GOT3 (cell line): ENCODE measurements around the gene POMGNT1.

Experiments used
- DNase-seq: peaks from one replicate; lab custom pipeline; 2025; ENCODE audit warnings: mixed read lengths; lab: John Stamatoyannopoulos, UW

Gene POMGNT1

GRCh38 chr1:46210561-46210960 is 12.3 kb upstream of the POMGNT1 start:
- DNase-seq, result no peak

GRCh38 chr1:46206399-46206798 is 8.2 kb upstream of the POMGNT1 start:
- DNase-seq, result no peak

- DNase-seq, result no peak
These were observed 7.6 kb upstream of the POMGNT1 start for GRCh38 chr1:46205791-46206190.

GRCh38 chr1:46205141-46205540 is 6.9 kb upstream of the POMGNT1 start:
- DNase-seq, result no peak

- no peak for DNase-seq
These were observed 6.1 kb upstream of the POMGNT1 start for GRCh38 chr1:46204406-46204742.

- no peak for DNase-seq
These were observed 5.6 kb upstream of the POMGNT1 start for GRCh38 chr1:46203738-46204405.

GRCh38 chr1:46199233-46199749 is 1.1 kb upstream of the POMGNT1 start:
- DNase-seq, result no peak

DNA sequence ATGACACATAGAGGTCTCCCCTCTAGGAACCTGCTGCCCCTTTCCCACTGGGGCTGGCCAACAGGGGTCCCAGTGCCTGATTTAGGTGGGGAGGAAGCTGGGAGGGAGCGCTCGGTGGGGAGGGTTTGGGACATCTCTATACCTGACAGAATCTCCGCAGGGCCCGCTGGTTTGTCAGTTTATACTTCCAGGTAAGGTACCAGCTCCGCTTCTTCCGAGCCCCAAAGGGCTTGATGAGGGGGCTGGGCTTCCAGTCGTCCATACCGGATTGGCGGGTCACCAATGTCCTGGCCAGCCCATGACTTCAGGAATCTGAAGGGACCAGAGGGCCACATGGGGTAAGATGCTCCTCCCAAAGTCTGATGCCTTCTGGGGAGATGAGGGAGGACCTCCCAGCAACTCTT is 672 bp downstream of the POMGNT1 start:
- no peak for DNase-seq

DNA sequence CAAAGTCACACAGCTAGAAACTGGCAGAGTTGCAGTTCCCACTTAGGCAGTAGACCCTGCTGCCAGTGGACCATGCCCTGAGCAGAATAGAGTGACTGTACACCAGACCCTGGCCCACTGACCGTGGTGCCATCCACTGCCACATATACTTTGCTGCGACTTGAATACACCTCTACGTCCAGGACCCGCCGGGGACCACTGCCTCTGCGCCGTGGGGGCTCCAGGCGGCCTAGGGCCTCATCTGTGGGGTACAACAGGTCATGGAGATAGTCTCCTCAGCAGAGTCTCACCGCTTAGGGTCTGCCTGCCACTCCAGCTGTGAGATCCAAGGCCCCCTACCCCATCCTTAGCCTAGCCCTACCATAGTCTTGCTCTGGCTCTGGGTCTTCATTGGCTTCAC is 1.6 kb downstream of the POMGNT1 start:
- no peak for DNase-seq

DNA sequence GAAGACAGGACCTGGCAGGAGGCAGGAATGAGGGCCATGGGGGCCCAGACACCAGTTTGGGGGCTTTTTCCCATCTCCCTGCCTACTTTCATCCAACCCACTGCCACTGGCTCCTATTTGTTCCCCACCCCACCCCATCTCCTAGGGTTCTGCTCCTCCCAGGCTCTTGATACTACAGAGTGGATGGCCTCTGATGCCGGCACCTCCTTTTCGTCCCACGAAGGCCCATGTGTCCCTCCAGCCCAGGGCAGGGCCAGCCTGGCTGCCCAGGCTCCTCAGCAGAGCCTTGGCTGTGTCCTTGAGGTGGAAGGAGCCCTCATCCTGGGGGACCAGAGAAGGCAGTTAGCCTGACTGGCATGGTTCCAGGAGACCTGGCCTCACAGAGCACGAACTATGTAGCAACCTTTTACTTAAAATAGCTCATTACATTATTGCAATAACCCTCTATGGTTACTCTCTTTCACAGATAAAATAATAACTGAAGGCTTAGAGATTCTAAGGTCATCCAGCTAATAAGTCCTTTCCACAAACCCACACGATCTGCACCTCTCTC is 3.5 kb downstream of the POMGNT1 start:
- DNase-seq, result no peak

DNA sequence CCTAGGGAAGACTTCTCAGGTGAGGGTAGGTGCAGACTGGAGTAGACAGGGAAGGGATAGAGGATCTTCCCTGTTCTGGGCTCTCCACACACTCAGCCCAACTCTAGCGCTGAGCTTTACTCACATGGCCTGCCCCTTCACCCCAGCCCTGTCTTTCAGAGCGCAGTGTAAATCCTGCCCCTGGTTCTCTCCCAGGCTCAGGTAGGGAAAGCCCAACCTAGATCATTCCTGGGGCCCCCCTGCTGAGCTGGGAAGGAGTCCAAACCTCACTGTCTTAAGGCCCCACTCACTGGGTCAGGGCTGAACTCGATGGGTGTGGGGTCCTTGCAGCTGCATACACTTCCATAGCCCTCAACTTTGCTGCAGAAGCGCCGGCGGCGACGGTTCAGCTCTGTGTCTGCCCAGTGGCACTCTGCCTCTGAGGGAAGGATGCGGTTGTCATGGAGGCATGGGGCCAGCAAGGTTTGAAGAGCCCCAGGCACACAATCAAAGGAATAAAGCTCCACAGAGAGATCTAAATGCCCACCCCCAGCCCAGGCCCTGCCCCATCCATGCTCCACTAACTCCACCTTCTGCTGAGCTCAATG is 4.2 kb downstream of the POMGNT1 start:
- no peak for DNase-seq

- DNase-seq, result no peak
These were observed 4.9 kb downstream of the POMGNT1 start for GRCh38 chr1:46193285-46193684.

DNA sequence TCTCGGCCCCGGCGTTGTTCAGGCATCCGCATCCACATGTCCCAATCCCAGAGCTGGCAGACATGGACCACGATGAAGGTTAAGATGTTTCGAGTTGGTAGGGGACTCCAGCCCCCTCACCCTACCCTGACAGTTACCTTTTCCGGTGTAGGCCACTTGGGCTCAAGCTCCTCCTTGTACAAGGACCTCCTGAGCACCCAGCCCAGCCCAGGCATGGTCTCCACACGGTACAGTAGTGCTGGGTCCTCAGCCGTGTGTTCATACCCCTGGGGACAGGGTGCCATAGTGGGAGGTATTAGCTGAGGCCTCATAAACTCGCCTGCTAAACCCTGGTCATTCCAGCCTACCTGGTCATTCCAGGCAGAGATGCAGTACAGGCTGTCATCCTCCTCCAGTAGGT is 6.1 kb downstream of the POMGNT1 start:
- no peak for DNase-seq

GRCh38 chr1:46191033-46191701 is 7.1 kb downstream of the POMGNT1 start:
- no peak for DNase-seq

GRCh38 chr1:46190539-46190938 is 7.7 kb downstream of the POMGNT1 start:
- no peak for DNase-seq

DNA sequence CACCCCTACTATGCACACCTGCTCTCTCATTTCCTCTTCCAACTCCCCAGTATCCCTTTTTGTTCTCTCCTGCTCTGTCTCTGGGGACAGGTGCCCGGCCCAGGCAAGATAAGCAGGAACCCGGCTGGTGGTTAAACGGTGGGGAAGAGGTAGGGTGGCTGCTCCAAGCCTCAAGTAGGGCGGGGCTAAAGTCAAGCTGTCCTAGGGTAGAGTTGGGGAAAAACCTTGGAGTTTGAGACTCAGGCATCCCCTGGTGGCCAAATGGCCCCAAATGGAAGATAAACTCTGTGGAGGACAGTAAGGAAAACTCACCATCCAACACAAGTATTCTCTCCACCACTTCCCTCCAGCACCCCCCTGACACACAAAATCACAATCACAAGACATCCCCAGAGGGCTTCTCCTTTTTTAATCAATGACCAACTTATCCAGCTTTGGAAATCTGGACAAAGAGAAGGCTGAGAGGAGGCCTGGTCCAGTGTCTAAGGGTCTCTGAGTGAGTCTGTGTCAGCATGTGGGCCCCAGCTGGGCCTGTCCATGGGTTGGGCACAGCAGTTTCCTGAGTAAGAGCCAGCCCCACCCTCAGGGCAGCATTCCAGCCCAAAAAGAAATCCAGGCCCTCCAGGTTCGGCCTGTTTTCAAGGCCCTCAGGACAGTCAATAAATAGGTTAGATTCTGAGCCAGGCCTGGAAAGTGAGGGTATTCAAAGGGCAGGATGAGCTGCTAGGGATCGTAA is 9.8 kb downstream of the POMGNT1 start:
- no peak for DNase-seq

- DNase-seq, result no peak
These were observed 10.9 kb downstream of the POMGNT1 start for GRCh38 chr1:46187106-46187869.

DNA sequence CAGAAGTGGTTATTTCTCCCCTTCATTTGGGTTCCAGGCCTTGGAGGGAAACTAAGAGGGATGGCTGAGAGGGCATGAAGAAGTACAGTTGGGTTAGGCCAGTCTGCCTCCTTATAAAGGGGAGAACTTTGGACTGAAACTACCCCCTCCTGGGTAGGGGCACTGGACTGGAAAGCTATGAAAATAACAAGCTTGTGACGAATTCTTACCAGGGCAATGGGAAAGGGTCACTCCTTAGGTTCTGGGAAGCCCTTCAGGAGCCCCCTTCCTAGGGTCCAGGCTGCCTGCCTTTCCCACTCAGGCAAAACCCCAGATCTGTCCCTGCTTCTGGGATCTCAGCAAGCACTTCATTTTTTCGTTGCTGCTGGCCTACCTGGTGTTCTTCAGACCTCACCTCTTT is 12.2 kb downstream of the POMGNT1 start:
- no peak for DNase-seq

- no peak for DNase-seq
These were observed 13.1 kb downstream of the POMGNT1 start for GRCh38 chr1:46184920-46185658.

DNA sequence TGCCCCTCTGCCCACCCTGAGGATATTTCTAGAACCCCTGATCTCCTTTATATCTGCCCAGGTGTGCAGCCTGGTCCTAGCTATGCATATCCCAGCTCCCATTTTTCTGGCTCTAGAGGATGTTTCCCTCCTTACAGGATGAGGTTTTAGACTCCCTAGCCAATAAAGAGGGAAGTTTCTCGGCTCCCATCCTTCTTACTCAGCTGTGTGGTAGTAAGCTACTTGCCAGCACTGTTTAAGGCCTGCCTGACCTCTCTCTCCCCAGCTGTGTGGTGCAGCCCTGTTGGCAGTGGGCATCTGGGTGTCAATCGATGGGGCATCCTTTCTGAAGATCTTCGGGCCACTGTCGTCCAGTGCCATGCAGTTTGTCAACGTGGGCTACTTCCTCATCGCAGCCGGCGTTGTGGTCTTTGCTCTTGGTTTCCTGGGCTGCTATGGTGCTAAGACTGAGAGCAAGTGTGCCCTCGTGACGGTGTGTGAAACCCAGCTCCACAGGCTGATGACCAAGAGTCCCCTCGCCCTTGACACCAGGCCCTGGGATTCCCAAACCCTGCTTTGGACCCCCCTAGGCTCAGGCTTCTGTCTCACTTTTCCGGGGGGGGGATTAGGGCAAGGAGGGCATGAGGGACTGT is 14.2 kb downstream of the POMGNT1 start:
- no peak for DNase-seq
